Urinary bladder (tissue), 4 donors: ENCODE results near the gene EMSY. TPM values are rescaled to one million over a fixed set of nuclear protein-coding genes. Genes with fewer than 3 reads are reported as not detected.
"Not testable (repeated sequence)": the region's sequence is repeated elsewhere in the genome, so short reads cannot be mapped to it uniquely, and the experiment has no call there.

Experiments
- DNase-seq: peaks from one replicate; pipeline ENCODE4 v3.0.0-alpha.2; 2015; ENCODE audit errors: extremely low spot score
- H3K27ac ChIP-seq: one replicate; pipeline ENCODE4 v1.5.1; 2013; ENCODE audit warnings: low read depth, mild to moderate bottlenecking, moderate library complexity
- H3K36me3 ChIP-seq: one replicate; pipeline ENCODE4 v1.6.1; 2013; ENCODE audit warnings: mild to moderate bottlenecking, moderate library complexity; ENCODE audit not compliant: insufficient read depth
- H3K4me1 ChIP-seq: one replicate; pipeline ENCODE4 v1.6.1; 2013; ENCODE audit warnings: mild to moderate bottlenecking, moderate library complexity; ENCODE audit not compliant: insufficient read depth
- H3K4me3 ChIP-seq: one replicate; pipeline ENCODE4 v1.5.1; 2013; ENCODE audit warnings: low read depth, low read length
- WGBS: extraction: QIAGEN DNeasy Blood & Tissue Kit; methylation state at CpG from one replicate; pipeline ENCODE4 v1.1.7; 2013; 5-methylcytosine and 5-hydroxymethylcytosine counted together
- polyA plus RNA-seq: library from polyadenylated mRNA; stranded (reverse); fragments of 200-250 nt; gene quantifications from one replicate; pipeline ENCODE4 v1.2.3, GENCODE V29; 2013
- total RNA-seq: library from RNA; depleted of rRNA; stranded (reverse); fragments of >200 nt; gene quantifications from one replicate; pipeline ENCODE4 v1.2.3, GENCODE V29; 2014
- donor health status: healthy with polysubstance abuse.
- donor health status: healthy.

EMSY gene
- total and polyA plus RNA-seq, 2 donors: 13.3 to 45.4 TPM

DNA sequence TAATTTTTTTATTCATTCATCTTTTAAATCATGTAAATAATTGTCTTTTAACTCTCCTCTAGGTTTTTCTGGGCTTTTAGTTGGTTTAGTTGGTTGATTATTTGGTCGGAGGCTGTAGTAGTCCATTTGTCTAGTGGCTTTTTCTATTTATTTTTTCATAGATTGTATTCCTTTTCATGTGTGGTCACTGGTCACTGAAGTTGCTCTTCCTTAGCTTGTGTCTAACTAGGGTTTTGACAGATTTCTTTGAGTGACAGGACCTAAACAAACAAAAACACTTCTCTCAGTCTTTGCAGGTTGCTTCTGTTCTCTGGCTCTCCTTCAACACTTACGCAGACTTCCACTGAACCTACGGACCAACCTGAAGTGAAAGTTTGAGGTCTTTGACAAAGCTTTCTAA is 112.6 kb downstream of the EMSY start:
- WGBS: 97% methylated on average over 3 of the region's 3 CpGs
- H3K27ac ChIP-seq: no peak overlapping the region

GRCh38 chr11:76558473-76558872 is 113.7 kb downstream of the EMSY start:
- Histone ChIP-seq H3K27ac (no peak overlapping the region), H3K36me3 (no peaks in the 10 kb centered on the region), H3K4me3 (no peak overlapping the region), H3K4me1 (no peaks in the 10 kb centered on the region)
- DNase-seq: no peak
- 41% methylated on average over 1 of the region's 1 CpG for WGBS

More for the DNA sequence above, 112.6 kb downstream of the EMSY start:
- Histone ChIP-seq H3K4me1 (no peaks in the 10 kb centered on the region), H3K4me3 (no peak overlapping the region), H3K36me3 (no peaks in the 10 kb centered on the region)
- no peak for DNase-seq

- DNase-seq: no peak
- Histone ChIP-seq H3K27ac (no peak overlapping the region), H3K4me1 (no peaks in the 10 kb centered on the region), H3K4me3 (no peak overlapping the region), H3K36me3 (no peaks in the 10 kb centered on the region)
- WGBS: 90% methylated on average over 1 of the region's 1 CpG
Observed at GRCh38 chr11:76558891-76559290, 114.1 kb downstream of the EMSY start.

DNA sequence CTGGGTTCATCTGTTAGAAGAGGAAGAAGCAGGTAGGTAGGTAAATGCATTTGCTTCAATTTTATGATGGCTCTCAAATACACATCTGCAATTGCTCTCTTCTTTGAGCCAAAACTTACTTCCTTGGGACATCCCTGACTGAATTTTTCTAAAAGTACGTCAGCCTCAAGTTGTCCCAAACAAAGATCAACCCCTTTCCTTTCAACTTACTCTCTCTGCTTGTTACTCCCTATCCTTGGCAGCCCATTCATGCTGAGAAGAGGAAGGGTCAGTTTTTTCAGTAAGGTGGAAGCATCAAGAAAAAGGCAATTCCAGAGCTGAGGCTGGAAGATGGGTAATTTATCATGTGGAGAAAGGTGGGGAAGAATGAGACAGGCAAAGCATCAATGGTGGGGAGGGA is 114.5 kb downstream of the EMSY start:
- no peak for DNase-seq
- WGBS: 68% methylated on average over 1 of the region's 1 CpG

GRCh38 chr11:76560219-76560618 is 115.4 kb downstream of the EMSY start:
- Histone ChIP-seq H3K4me3 (no peak overlapping the region), H3K36me3 (no peaks in the 10 kb centered on the region), H3K27ac (no peak overlapping the region), H3K4me1 (no peaks in the 10 kb centered on the region)
- WGBS: 85% methylated on average over 5 of the region's 5 CpGs
- DNase-seq: no peak

More for the DNA sequence above, 114.5 kb downstream of the EMSY start:
- Histone ChIP-seq H3K4me1 (no peaks in the 10 kb centered on the region), H3K4me3 (no peak overlapping the region), H3K27ac (no peak overlapping the region), H3K36me3 (no peaks in the 10 kb centered on the region)

GRCh38 chr11:76561245-76561644 is 116.4 kb downstream of the EMSY start:
- whole genome bisulfite sequencing: 62% methylated on average over 8 of the region's 8 CpGs

DNA sequence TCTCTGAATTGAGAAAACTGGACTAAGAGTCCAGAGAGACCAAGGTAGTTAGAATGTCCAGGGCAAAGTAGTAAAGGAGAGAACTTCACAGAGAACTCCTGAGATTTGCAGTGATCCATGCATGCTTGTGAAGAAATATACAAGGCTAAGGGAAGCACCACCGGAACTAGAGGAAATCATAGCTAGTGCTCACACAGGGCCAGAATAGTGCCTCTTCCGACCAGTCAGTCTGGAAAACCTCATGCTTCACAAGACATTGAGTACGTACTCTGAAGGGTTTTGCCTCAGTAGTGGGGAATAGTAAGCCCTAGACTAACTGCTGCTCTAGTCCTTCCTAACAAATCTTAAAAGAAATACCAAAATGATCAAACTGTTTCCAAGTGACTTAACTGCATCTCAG is 117.7 kb downstream of the EMSY start:
- DNase-seq: no peak
- Histone ChIP-seq H3K36me3 (no peaks in the 10 kb centered on the region), H3K27ac (no peak overlapping the region), H3K4me1 (no peaks in the 10 kb centered on the region), H3K4me3 (no peak overlapping the region)
- WGBS: 84% methylated on average over 3 of the region's 3 CpGs

More at GRCh38 chr11:76561245-76561644, 116.4 kb downstream of the EMSY start:
- Histone ChIP-seq H3K36me3 (no peaks in the 10 kb centered on the region), H3K27ac (no peak overlapping the region), H3K4me3 (no peak overlapping the region), H3K4me1 (no peaks in the 10 kb centered on the region)
- DNase-seq: no peak

- WGBS: 77% methylated on average over 3 of the region's 3 CpGs
- no peak for DNase-seq
- no peak overlapping the region for H3K4me3 ChIP-seq
- no peak overlapping the region for H3K27ac ChIP-seq
- no peaks in the 10 kb centered on the region for H3K4me1 ChIP-seq
- H3K36me3 ChIP-seq: no peaks in the 10 kb centered on the region
Observed at GRCh38 chr11:76564364-76564763, 119.5 kb downstream of the EMSY start.

GRCh38 chr11:76566811-76567210 is 122.0 kb downstream of the EMSY start:
- no peak overlapping the region for H3K4me3 ChIP-seq
- no peaks in the 10 kb centered on the region for H3K4me1 ChIP-seq
- no peaks in the 10 kb centered on the region for H3K36me3 ChIP-seq
- H3K27ac ChIP-seq: no peak overlapping the region
- 28% methylated on average over 1 of the region's 1 CpG for WGBS
- no peak for DNase-seq

- DNase-seq: no peak
- Histone ChIP-seq H3K4me3 (no peak overlapping the region), H3K27ac (no peak overlapping the region), H3K4me1 (no peaks in the 10 kb centered on the region), H3K36me3 (no peaks in the 10 kb centered on the region)
- WGBS: 89% methylated on average over 3 of the region's 3 CpGs
Observed at GRCh38 chr11:76567261-76567660, 122.4 kb downstream of the EMSY start.

- no peaks in the 10 kb centered on the region for H3K36me3 ChIP-seq
- H3K4me1 ChIP-seq: no peaks in the 10 kb centered on the region
- H3K4me3 ChIP-seq: no peak overlapping the region
- H3K27ac ChIP-seq: no peak overlapping the region
- DNase-seq: no peak
- 73% methylated on average over 4 of the region's 4 CpGs for WGBS
Observed at GRCh38 chr11:76568139-76568538, 123.3 kb downstream of the EMSY start.

DNA sequence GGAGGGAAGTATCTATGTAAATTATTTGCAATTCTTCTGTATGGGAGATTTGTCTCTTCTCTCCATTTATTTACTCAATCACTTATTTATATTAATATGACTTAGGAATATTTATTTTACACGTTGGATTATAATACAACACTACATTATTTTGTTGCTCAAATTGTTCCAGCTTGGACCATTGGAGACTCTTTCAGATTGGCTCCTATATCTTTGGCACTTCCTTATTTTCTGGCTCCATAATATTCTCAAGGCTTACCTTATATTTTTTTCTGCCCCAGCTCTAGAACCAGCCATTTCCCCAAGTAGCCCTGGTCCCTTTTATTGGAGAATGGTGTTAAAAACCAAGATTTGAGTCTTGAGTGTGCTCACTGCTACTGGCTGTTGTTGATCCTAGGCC is 123.8 kb downstream of the EMSY start:
- Histone ChIP-seq H3K36me3 (no peaks in the 10 kb centered on the region), H3K4me3 (no peak overlapping the region), H3K27ac (no peak overlapping the region), H3K4me1 (no peaks in the 10 kb centered on the region)
- 50% methylated on average over 1 of the region's 1 CpG for WGBS
- DNase-seq: no peak

GRCh38 chr11:76572181-76572875 is 127.5 kb downstream of the EMSY start:
- not testable (repeated sequence) for H3K4me1 ChIP-seq, H3K27ac ChIP-seq, H3K4me3 ChIP-seq, H3K36me3 ChIP-seq, DNase-seq
- WGBS: 89% methylated on average over 12 of the region's 12 CpGs

- DNase-seq: no peak
- no peak overlapping the region for H3K27ac ChIP-seq
- H3K4me1 ChIP-seq: no peaks in the 10 kb centered on the region
- H3K4me3 ChIP-seq: no peak overlapping the region
- 79% methylated on average over 2 of the region's 2 CpGs for WGBS
- H3K36me3 ChIP-seq: no peaks in the 10 kb centered on the region
Observed at GRCh38 chr11:76574406-76574805, 129.6 kb downstream of the EMSY start.

- Histone ChIP-seq H3K4me1 (no peaks in the 10 kb centered on the region), H3K36me3 (no peaks in the 10 kb centered on the region), H3K27ac (no peak overlapping the region), H3K4me3 (no peak overlapping the region)
- DNase-seq: no peak
- 85% methylated on average over 1 of the region's 1 CpG for WGBS
Observed at GRCh38 chr11:76574879-76575278, 130.1 kb downstream of the EMSY start.
